Kidney epithelial cell (primary cell): ENCODE data around the gene STK17A. TPM values are rescaled to one million over a fixed set of nuclear protein-coding genes. Genes with fewer than 3 reads are reported as not detected.
A peak's percentile ranks its signal among the peaks of the same experiment; 100 is the strongest.
"Not testable (repeated sequence)": the region's sequence is repeated elsewhere in the genome, so short reads cannot be mapped to it uniquely, and the experiment has no call there.

ENCODE experiments used
- DNase-seq: peaks from one replicate; pipeline ENCODE4 v3.0.0-alpha.2; 2010; ENCODE audit warnings: low read depth
- H3K27me3 ChIP-seq: 2 replicates; pipeline ENCODE4 v1.6.0; 2011; ENCODE audit warnings: low read length; ENCODE audit not compliant: control insufficient read depth, insufficient read depth
- H3K36me3 ChIP-seq: 2 replicates; pipeline ENCODE4 v1.5.1; 2011; ENCODE audit warnings: low read length; ENCODE audit not compliant: control insufficient read depth, insufficient read depth
- H3K4me3 ChIP-seq: 2 replicates; pipeline ENCODE4 v1.5.1; 2011; ENCODE audit warnings: low read depth, mild to moderate bottlenecking, control low read depth, low read length
- CTCF ChIP-seq: IDR thresholded peaks from 2 replicates; pipeline ENCODE4 v1.5.1; 2011; ENCODE audit warnings: mild to moderate bottlenecking, moderate library complexity, low read length, control low read depth, inconsistent platforms; ENCODE audit not compliant: insufficient read depth, poor library complexity, severe bottlenecking
- total RNA-seq: library from RNA; depleted of rRNA; stranded (reverse); fragments of >200 nt; gene quantifications from 2 replicates; pipeline ENCODE4 v1.2.3, GENCODE V29; 2015

The STK17A gene
- total RNA-seq, 1 donor from 2014 or later = 12.8 TPM

- DNase-seq = no peak
- H3K27me3 ChIP-seq = no peaks in the 10 kb centered on the region
- H3K4me3 ChIP-seq = peak overlapping the region; percentile 93
- no peaks in the 10 kb centered on the region for H3K36me3 ChIP-seq
- peak; percentile 31 for TF ChIP-seq CTCF
These were observed 701 bp downstream of the STK17A start for GRCh38 chr7:43583424-43584194.

GRCh38 chr7:43584195-43584586 is 1.3 kb downstream of the STK17A start:
- Histone ChIP-seq H3K27me3 (no peaks in the 10 kb centered on the region), H3K36me3 (no peaks in the 10 kb centered on the region), H3K4me3 (peak overlapping the region; percentile 93)
- no peak for DNase-seq
- TF ChIP-seq CTCF = no peak

- H3K27me3 ChIP-seq, DNase-seq, H3K36me3 ChIP-seq: not testable (repeated sequence)
- H3K4me3 ChIP-seq = peak overlapping the region; percentile 93
These were observed 1.8 kb downstream of the STK17A start for GRCh38 chr7:43584733-43585132.

- TF ChIP-seq CTCF = no peak
- H3K4me3 ChIP-seq = no peak overlapping the region
- no peak for DNase-seq
- no peaks in the 10 kb centered on the region for H3K36me3 ChIP-seq
- H3K27me3 ChIP-seq = no peaks in the 10 kb centered on the region
These were observed 2.7 kb downstream of the STK17A start for GRCh38 chr7:43585562-43585961.

GRCh38 chr7:43586251-43586900 is 3.5 kb downstream of the STK17A start:
- Histone ChIP-seq H3K27me3 (no peaks in the 10 kb centered on the region), H3K4me3 (no peak overlapping the region), H3K36me3 (no peaks in the 10 kb centered on the region)
- DNase-seq = no peak
- no peak for TF ChIP-seq CTCF

- Histone ChIP-seq H3K36me3 (no peaks in the 10 kb centered on the region), H3K27me3 (no peaks in the 10 kb centered on the region), H3K4me3 (no peak overlapping the region)
- TF ChIP-seq CTCF = no peak
- DNase-seq = no peak
These were observed 5.7 kb downstream of the STK17A start for GRCh38 chr7:43588477-43589132.
